Fibroblast of the conjunctiva (primary cell): ENCODE measurements around the gene BRMS1.
"Not testable (repeated sequence)": the region's sequence is repeated elsewhere in the genome, so short reads cannot be mapped to it uniquely, and the experiment has no call there.

Experiments
- DNase-seq: peaks from one replicate; pipeline ENCODE4 v3.0.0-alpha.2; 2010; ENCODE audit warnings: low read depth

The BRMS1 gene

DNA sequence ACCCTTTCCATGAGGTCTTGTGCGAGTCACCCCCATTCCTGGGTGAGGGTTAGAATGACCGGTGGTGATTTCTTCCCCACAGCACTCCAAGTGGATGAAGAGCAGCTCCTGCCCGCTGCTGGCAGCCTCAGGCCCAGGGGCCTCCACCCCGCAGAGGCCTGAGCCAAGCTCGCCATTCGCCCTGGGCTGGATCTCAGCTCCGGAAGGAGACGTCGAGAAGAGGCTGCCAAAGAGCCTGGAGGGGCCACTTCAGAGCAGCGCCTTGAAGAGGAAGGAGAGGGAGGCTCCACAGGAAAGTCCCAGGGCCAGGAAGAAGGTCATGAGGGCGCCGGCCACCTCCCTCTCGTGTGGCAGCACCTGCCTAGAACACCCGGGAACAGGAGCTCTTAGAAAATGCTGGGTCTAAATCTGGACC lies 18.3 kb upstream of the BRMS1 start:
- no peak for DNase-seq

DNA sequence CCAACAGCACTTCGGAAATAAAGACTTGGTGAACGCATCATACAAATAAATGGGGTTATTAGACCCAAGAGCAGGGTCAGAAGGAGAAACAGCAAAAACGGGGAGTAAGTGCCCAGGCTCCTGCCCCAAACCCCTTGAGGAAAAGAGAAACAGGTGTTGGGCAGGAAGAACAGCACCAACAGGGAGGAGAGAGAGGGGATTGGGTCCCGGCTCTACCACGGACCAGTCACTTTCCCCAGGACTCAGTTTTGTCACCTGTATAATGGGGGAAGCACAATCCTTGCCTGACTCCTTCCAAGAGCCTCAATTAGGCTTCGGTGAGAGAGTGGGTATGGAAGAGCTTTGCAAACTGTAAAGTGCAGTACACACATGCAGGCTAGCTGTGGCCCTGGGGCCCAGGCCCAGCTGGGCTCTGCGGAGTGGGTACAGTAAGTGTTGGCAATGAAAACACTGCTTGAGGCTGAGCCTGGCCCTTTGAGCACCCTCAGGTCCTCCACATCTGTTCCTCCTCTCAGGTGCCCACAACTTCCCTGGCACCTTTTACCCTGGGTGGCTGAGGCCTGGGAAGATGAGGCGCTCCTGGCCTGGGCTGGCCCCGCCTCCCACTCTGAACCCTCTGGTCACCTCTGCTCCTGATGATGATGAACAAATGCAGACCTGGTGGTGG lies 17.7 kb upstream of the BRMS1 start:
- no peak for DNase-seq

DNA sequence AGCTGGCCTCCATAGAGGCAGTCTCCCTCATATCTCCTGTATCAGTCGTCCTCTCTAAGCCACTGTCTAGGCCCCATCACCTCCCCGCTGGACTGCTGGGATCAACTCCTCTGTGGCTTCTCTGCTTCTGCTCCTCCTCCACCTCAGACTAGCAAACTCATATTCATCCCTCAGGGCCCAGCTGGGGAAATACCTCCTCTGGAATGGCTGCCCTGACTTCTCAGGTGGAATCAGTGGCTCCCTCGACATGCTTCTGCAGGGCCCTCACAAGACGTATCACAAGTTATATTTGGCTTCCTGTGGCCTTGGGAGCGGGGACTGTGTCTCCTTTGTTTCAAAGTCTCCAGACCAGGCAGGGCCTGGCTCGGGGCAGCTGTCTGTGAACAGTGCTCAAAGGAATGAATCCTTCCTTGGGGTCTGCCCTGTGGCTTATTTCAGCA lies 16.6 kb upstream of the BRMS1 start:
- DNase-seq = no peak

DNA sequence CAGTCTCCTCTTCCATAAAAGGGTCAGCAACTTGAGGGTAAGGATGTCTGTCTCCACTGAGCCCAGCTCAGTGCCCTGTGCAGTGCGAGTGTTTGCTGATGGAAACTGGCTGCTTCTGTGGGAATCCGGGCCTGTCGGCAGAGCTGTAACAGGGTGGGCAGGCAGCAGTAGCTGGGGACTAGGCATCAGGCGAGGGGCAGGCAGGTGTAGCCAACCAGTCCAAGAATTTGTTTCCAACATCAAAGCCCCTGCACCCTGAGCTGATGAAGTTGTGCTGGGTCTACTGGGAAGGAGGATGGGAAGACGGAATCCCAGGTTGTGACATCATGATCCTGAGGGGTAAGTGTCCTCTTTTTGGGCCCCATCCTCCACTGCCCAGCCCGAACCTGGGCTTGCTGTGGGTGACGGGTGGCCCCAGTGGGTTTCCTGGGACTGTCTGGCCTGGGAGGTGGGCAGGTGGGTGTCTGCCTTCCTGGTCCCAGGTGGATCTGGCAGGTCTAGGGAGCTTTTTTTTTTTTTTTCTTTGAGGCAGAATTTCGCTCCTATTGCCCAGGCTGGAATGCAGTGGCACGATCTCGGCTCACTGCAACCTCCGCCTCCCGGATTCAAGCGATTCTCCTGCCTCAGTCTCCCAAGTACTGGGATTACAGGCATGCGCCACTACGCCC lies 15.6 kb upstream of the BRMS1 start:
- no peak for DNase-seq

DNA sequence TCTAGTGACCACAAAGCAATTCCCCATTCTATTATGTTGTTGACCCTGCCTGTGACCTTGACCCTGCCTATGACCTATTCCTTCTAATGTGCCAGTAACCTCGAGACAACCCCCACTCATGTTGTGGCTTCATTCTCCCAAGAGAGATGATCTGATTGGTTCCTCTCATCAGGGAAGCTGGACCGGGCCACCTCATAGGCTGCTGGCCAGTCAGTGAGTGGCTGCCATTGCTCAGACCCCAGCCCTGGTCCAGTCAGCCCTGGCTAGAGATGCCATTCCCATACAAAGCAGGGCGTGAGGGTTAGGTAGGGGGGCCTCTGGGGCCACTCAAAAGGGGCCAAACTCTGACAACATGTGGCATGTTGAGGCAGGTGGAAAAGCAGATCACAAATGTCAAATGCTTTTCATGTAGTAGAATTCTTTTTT lies 14.8 kb upstream of the BRMS1 start:
- DNase-seq = no peak

DNA sequence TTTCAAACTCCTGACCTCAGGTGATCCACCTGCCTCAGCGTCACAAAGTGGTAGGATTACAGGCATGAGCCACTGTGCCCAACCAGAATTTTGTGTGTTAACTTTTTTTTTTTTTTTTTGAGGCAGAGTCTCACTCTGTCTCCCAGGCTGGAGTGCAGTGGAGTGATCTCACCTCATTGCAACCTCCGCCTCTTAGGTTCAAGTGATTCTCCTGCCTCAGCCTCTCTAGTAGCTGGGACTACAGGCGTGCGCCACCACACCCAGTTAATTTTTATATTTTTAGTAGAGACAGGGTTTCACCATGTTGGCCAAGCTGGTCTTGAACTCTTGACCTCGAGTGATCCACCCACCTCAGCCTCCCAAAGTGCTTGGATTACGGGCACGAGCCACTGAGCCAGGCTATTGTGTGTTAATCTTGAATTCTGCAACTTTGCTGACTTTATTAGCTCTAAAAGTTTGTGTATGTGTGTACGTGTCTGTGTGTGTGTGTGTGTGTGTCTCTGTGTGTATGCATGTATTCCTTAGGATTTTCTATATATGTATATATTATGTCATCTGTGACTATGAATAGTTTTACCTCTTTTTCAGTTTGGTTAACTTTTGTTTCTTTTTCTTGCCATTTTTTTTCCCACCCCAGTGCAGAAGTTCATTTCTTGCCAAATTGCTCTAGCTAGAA lies 5.8 kb upstream of the BRMS1 start:
- not testable (repeated sequence) for DNase-seq

DNA sequence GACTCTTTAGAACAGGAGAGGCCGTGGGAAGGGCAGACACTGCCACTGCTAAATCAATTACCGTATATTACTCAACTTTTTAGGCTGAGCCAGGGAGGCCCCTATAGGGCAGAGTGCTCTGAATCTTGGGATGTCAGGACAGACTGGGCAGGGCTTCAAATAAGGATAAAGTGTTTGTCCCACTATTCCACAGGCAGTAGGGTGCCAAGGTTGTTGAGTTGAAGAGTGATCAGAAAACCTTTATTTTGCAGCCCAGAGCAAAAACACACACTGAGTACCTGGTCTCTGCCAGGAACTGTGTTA lies 4.1 kb upstream of the BRMS1 start:
- DNase-seq = no peak

DNA sequence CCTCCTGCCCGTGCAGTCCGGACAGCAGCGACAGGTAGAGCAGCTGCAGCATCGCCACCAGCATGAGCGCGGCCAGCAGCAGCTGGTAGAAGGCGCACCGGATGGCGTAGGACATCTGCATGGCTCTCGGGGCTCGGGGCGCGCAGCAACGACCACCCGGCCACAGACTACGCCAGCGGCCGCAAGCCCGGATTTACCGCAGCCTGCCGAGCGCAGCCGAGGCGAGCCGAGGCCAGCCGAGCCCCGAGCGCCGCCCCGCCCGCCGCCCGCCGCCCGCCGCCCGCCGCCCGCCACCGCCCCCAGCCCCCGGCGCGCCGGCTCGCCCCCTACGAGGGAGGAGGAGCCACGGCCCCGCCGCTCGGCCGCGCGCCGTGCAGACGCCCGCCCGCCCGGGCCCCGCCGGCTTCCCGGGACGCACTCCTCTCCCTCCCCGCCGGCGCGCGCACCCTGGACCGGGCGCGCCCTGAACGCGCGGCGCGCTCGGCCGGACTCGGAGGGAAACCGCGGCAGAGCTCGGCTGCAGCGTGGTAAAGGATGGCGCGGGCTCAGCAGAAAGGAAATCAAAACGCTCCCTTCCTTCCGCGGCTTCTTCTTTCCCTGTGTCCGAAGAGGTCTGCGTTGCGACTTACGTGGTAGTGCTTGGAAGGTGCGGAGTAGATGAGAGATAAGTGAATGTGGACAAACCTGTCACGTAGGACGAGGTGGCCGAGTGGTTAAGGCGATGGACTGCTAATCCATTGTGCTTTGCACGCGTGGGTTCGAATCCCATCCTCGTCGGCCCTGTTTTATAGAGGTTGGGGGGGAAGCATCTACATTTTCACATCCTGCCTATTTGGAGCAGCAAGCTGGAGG lies 2.7 kb upstream of the BRMS1 start, which contains the start of gene B4GAT1:
B4GAT1 (minus strand) TSS at position 205 of the 852 bp plus-strand sequence; CDS start at position 121, 84 bp downstream.
- DNase-seq = peak; percentile 92

DNA sequence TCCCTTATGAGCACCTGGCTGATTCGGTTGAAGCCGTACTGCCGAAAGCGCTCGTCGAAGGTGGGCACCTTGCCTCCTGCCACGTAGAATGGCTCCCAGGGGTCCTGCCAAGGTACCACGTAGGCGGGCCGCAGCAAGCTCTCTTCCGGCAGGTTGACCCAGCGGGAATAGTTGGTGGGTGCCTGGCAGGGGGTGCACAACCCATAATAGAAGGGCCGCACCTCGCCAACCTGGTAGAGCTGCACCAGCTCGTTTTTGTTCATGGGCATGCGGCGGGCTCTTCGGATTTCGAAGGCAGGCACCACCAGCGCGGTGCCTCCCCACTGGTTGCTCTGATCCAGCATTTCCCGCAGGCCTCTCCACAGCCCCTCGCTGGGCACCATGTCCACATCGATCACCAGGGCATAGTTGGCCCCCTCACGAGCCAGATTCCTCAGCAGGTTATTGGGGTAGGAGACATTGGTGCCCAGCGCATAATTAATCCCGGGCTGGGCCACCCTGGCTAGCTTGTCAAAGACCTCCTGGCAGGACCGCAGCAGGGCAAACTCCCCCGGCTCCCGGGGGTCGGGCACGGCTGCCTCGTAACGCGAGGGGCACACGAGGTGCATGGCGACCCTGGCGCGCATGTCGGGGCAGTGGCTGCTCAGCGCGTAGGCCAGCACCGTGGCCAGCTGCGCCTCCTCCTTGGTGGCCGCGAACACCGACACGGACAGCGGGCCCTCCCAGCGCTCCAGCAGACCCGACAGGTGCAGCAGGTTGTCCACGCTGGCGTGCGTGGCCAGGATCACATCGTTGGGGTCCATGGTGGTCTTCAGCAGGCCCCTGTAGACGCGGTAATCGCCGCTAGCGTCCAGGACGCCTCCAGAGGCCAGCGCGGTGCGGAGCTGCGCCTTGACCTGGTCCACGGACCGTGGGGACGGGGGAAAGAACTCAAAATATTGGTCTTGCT lies 1.8 kb upstream of the BRMS1 start:
- no peak for DNase-seq

DNA sequence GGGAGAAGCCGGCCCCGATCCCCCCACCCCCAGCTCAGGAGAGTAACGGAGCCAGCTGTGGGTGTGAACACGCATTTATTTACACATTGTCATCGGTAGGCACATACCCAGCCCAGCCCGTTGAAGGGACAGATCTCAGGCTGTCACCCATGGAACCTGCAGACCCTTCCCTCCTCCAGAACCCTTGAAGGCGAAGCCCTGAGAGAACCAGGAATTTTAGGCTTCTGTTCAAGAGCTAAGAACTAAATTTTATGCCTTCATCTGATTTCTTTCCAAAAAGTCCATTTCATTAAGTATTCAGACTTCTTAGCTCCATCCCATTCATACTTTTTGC lies 379 bp upstream of the BRMS1 start:
- no peak for DNase-seq

DNA sequence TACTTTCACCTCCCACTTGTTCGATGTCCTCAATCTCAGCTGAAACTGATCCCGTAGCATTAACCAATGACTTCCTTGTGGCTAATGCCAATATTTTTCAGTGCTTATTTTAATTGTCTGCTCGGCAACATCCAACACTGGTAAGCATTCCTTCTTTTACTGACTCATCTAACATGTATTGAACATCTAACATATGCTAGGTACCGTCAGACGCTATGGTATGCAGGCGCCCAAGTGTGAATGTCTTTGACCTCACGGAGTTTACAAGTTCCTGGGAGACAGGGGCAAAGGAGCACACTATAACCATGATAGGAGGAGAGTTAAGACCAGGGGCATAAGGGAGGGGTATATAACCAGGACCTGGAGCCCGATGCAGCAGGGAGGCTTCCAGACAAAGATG lies 1.7 kb downstream of the BRMS1 start:
- no peak for DNase-seq

DNA sequence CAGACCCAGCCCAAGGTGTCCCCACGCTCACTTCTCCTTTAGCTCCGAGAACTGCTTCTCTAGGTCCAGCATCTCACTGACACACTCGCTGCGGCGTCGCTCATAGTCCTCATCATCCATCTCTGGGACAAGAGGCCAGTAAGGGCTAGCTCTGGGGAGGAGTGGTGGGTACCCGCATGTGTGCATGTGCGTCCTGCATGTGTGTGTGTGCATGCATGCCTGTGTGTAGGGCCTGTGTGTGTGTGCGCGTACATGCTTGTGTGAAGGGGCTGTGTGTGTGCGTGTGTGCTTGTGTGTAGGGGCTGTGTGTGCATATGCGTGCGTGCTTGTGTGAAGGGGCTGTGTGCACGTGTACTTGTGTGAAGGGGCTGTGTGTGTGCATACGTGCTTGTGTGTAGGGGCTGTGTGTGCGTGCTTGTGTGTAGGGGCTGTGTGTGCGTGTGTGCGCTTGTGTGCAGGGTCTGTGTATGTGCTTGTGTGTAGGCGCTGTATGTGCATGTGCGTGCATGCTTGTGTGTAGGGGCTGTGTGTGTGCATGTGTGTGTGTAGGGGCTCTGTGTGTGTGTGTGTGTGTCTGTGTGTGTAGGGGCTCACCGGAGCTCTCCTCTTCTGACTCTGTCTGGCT lies 3.3 kb downstream of the BRMS1 start:
- DNase-seq = no peak

DNA sequence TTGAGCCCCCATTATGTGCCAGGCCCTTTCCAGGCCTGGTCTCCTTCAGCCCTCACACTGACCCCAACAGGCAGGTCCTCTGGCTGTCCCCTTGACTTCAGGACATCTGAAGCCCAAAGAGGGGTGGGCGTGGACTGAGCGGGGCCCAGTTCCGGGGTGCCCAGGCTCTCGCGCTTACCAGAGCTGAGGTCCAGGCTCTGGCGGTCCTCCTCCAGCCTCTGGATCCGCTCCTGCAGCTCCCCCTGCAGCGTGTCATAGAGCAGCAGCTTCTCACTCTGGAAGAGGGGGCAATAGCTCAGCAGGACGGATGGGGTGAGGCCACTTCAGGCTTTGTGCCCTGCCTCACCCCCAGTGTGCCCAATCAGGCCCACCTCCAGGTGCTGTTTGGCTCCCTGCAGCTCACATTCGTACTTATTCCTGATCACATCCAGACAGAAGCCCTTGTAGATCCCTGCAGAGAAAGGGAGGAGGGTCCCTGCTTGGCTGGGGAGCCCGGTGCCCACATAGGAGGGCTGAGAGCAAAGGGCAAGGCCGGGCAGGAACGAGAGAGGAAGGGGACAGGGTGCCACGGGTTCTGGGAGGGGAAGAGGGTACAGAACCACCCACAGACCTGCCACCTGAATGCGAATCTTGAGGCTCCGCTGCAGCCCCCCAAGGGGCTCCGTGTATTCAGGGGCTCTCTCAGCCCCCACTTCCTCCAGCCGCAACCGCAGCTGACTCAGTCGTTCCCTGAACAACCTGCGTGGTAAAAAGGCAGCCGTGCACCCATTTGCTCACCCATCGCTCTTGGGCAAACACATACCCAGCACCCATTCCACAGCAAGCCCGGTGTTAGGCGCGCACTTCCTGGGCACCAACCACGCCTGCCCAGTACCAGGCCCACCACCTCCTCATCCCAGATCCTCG lies 4.1 kb downstream of the BRMS1 start:
- no peak for DNase-seq

DNA sequence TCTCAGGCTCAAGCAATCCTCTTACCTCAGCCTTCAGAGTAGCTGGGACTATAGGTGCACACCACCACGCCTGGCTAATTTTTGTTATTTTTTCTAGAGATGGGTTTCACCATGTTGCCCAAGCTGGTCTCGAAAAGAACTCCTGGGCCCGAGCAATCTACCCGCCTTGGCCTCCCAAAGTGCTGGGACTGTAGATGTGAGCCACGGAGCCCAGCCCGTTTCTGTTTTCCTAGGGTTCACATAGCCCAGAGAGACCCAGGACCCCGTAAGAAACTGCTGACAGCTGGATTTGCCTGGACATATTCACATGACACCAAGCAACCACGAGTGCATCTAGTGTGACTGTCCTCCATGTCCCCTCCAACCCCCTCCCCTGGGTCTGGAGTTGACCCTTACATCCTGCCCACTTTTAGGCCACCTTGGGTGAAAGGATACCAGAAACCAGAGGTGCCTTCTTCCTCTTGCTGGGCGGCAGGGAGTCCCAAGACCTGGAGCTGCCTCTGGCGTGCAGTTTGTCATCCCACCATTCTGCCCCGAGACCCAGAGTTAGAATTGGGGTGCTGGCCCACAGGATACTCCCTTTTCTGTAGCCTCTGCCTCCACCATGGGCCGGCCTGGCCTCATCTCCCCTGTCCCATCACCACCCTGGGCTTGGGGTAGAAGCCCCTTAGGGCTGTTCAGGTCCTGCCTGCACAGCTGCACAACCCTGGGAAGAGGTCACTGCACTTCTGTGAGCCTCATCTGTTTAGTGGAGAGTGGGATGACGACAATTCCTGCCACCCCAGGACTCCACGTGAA lies 5.0 kb downstream of the BRMS1 start:
- no peak for DNase-seq

DNA sequence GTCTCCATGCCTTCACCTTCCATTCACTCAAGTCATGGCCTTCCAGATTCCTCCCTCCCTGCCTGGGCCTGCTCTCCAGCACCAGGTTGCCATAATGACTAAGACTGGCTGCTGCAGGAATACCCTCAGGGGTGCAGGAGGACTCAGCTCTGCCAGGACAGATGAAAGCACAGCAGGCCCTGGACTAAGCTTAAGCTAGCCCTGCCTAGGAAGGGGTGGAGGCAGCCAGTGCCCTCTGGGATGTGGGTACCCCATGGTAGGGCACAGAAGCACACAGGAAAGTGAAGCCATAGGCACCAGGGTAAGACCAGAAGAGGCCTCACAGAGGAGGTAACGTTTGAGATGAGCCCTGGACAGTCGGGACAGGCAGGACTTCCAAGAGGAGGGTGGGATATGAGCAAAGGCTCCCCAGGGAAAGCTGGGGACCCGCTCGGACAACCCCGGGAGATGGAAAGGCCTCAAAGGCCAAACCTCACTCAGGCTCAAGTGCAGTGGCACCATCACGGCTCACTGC lies 5.7 kb downstream of the BRMS1 start:
- no peak for DNase-seq

DNA sequence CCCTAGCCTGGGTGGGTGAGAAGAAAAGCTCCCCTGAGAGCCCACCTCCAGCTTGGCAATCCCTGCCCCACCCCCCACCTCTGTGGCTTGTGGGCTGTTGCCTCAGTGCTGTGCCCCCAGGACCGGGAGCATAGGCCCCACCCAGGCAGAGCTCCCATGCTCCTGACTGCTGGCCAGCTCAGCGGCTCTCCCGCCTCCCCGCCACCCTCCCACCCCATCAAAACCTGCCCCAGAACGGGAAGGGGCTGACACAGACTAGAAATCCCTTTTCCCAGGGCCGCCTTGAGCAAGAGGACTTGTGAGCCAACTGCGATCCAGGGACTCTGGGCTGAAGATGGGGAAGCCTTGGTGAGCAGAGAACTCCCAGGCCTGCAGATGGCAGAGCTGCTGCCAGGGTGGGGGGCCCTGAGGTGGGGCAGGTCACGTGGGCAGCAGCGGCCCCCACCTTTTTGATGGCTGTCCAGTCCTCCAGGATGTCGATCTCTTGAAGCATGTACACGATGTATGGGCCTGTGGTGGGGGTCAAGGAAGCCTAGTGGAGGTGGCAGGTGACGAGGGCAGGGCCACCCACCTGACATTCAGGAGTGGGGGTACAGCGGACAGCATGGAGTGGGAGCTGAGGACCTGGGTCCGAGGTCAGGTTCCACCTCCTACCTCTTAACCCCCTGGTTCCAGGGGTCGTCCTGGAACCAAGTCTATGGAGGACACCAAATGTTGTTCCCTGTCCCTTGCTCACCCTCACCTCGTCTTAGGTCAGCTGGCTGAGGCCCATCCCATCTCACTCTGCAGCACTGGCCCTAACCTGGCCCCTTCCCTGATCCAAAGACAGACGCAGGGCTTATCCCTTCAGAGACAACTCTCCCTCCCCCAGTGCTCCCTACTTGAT lies 6.4 kb downstream of the BRMS1 start:
- no peak for DNase-seq

DNA sequence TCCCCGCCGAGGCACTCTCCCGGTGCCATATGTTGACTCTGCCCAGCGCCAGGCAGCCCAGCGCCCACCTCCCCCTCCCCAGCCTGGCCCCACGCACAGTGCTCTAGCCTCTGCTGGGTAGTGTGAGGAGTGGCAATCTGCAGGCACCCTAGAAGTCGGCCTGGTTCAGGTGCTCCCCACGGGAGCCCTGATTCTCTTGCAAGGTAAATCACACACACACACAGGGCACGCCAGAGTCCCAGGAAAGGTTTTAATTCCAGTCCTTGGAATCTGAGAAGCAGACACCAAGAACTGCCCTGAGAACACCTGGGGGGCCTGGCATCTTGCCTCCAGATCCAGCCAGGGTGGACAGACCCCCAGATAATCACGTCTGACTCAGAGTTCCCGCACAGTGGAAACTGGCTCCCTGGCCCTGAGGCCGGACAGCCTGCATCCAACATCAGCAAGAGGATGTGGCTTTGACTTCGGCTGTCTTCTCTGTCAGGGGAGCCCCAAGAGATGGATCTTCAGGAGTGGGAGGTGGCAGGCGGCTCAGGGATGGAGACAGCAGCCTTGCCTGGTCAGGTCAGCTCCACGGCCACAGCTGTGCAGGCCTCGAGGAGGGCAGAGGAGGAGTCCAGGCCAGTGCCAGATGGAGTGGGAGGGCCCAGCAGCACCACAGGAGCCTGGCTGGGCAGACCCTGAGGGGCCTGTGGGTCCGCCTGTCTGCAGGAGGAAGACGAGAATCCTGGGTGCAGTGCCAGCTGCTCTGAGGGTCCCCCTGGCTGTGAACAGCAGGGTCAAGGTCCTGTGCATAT lies 7.6 kb downstream of the BRMS1 start:
- DNase-seq = no peak
